Measurements from ENCODE around the gene RCOR1.

DNA sequence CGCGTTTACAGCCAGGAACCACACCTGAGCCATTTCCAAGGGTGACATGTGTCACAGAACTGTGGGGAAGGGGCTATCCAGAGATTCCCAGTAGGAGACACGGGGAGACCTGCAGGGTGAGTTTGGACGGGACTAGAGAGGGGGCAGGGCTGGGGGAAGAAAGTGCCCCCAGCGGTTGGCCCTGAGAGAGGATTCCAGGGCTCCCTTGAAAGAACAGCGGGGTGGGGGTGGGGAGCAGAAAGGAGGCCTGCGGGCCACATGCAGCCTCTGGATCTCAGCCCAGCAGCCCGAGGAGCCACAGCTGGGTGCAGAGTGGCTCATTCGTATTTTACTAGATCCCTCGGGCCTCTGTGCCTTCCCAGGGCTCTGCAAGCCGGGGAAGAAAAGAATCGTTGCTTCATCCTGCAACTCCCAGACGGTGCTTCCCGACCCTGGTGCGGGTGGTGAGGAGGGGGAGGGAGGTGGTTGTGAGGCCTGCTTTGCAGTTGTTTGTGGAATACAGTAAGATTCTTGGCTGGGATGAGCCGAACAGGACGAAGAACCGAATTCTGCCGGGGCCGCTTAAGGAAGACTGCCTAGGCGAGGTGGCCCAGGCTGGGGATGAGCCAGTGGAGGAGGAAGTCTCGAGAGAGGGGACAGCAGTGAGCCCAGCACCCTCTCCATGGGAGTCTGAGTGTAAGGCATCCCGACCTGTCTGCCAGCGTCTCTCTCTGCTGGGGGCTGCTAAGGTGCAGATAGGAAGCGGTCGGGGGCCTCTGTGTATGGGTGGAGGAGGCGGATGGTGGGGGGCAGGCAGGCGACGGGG lies 46.8 kb upstream of the RCOR1 start:
- TF ChIP-seq CTCF (IDR thresholded peaks at IDR 0.05) (no peak), POLR2A (IDR thresholded peaks at IDR 0.05) (no peak)

Measured in heart left ventricle (tissue), 13 donors.